ENCODE results near the gene IP6K1.

IP6K1 gene

DNA sequence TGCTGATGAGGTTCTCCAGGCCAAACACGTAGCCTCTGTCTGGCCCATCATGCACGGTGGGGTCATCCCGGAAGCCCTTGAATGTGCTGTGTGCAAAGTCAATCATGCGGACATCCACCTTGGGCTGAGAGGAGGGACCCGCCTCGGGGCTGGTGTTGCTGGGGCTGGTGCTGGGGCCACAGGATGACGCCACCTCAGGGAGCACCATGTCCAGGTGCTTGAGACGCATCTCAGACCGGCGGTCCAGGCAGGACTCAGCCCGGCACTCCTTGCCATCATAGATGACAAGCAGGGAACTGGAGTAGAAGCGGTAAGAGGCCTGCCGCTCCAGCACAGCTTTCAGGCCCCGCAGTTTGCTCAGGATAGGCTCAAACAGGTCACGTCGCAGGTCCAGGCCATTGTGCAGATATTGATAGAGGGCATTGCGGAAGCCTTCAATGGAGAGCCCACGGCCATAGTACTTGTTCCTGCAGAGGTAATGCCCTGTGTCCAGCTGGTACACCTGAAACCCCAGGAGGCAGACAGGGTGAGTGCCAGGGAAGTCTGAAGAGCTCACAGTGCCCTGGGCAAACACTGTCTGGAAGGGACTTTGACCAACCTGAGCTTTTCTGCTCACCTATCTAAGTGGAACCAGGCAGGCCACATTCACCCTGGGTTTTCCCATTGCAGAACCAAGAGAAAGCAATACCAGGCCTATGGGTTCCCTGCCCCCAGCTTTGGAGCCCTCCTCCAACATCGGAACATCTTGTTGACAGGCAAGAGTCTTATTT lies 59.0 kb downstream of the IP6K1 start:
- ATAC-seq (ENCODE audit: insufficient read depth, low read depth) = no peak
- no peak overlapping the region for H2AFZ ChIP-seq (ENCODE audit: low read depth, low read length)
- H3K9me3 ChIP-seq (ENCODE audit: insufficient read depth, low read length, severe bottlenecking) = no peaks in the 10 kb centered on the region
- H3K4me2 ChIP-seq (ENCODE audit: insufficient read depth, low read length) = no peak overlapping the region
- H3K9ac ChIP-seq (ENCODE audit: low read depth, low read length) = no peak overlapping the region
- no peak overlapping the region for H3K27ac ChIP-seq (ENCODE audit: low read length)
- H3K27me3 ChIP-seq (ENCODE audit: insufficient read depth, low read length, poor library complexity) = no peaks in the 10 kb centered on the region
- TF ChIP-seq, protein P1, sequence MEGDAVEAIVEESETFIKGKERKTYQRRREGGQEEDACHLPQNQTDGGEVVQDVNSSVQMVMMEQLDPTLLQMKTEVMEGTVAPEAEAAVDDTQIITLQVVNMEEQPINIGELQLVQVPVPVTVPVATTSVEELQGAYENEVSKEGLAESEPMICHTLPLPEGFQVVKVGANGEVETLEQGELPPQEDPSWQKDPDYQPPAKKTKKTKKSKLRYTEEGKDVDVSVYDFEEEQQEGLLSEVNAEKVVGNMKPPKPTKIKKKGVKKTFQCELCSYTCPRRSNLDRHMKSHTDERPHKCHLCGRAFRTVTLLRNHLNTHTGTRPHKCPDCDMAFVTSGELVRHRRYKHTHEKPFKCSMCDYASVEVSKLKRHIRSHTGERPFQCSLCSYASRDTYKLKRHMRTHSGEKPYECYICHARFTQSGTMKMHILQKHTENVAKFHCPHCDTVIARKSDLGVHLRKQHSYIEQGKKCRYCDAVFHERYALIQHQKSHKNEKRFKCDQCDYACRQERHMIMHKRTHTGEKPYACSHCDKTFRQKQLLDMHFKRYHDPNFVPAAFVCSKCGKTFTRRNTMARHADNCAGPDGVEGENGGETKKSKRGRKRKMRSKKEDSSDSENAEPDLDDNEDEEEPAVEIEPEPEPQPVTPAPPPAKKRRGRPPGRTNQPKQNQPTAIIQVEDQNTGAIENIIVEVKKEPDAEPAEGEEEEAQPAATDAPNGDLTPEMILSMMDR (IDR thresholded peaks at IDR 0.05; ENCODE audit: borderline replicate concordance, extremely low read depth, low read length, poor library complexity, severe bottlenecking) = no peak
- no peak for TF ChIP-seq EZH2 (IDR thresholded peaks at IDR 0.05; ENCODE audit: borderline replicate concordance, low read depth, low read length, severe bottlenecking)
- H3K4me1 ChIP-seq (ENCODE audit: insufficient read depth, low read length) = peaks cover 24% of the 10 kb centered on the region
- no peak for DNase-seq
- no peak overlapping the region for H3K4me3 ChIP-seq (ENCODE audit: low read depth in 1 of 2, low read length in 2 of 2)
- peaks cover 18% of the 10 kb centered on the region for H3K79me2 ChIP-seq (ENCODE audit: insufficient read depth, low read length)
- peaks cover 12% of the 10 kb centered on the region for H4K20me1 ChIP-seq (ENCODE audit: insufficient read depth, low read length)
- H3K36me3 ChIP-seq (ENCODE audit: insufficient read depth, low read length) = peaks cover 54% of the 10 kb centered on the region

DNA sequence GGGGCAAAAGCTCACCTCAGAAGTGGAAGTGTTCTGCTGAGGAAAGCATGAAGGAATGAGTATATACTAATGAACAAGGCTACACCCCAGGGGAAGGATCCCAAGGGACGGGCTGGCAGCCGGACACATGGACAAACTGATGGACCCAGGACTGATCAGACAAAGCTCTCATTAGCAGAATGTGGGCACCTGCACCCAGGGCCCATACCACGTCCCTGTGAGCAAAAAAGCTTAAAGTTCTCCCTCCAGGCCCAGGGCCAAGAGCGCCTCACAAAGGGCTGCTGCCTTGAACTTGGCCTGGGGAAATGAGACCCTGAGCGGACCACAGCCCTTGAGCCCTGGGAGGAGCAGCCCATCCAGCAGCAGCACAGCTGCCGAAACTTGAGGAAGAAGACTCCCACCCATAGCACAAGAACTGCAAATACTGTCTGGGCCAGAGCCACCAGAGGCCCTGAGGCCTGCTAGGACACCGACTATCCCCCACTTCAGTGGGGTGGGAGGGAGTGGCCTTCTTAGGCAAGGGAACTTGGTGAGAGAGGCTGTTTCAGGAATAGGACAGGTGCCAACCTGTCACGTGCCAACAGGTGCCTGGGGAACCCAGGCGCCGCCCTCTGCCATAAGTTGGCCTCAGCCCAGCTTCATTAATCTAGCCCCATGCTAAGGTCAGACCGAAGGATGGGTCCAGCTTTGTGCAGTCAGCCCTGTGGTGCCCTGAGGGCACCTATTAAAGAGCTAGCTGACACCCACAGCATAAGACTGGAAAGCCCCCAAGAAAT lies 60.2 kb downstream of the IP6K1 start:
- no peaks in the 10 kb centered on the region for H3K9me3 ChIP-seq (ENCODE audit: insufficient read depth, low read length, severe bottlenecking)
- H3K27ac ChIP-seq (ENCODE audit: low read length) = no peak overlapping the region
- no peak overlapping the region for H3K9ac ChIP-seq (ENCODE audit: low read depth, low read length)
- peaks cover 24% of the 10 kb centered on the region for H4K20me1 ChIP-seq (ENCODE audit: insufficient read depth, low read length)
- no peaks in the 10 kb centered on the region for H3K27me3 ChIP-seq (ENCODE audit: insufficient read depth, low read length, poor library complexity)
- ATAC-seq (ENCODE audit: insufficient read depth, low read depth) (no peak), DNase-seq (peak; percentile 3)
- peaks cover 32% of the 10 kb centered on the region for H3K4me1 ChIP-seq (ENCODE audit: insufficient read depth, low read length)
- no peak overlapping the region for H3K4me2 ChIP-seq (ENCODE audit: insufficient read depth, low read length)
- no peak for TF ChIP-seq EZH2 (IDR thresholded peaks at IDR 0.05; ENCODE audit: borderline replicate concordance, low read depth, low read length, severe bottlenecking)
- TF ChIP-seq, protein P1 (IDR thresholded peaks at IDR 0.05; ENCODE audit: borderline replicate concordance, extremely low read depth, low read length, poor library complexity, severe bottlenecking) = no peak
- H2AFZ ChIP-seq (ENCODE audit: low read depth, low read length) = no peak overlapping the region
- H3K79me2 ChIP-seq (ENCODE audit: insufficient read depth, low read length) = peaks cover 29% of the 10 kb centered on the region
- no peak overlapping the region for H3K4me3 ChIP-seq (ENCODE audit: low read depth in 1 of 2, low read length in 2 of 2)
- peaks cover 56% of the 10 kb centered on the region for H3K36me3 ChIP-seq (ENCODE audit: insufficient read depth, low read length)

DNA sequence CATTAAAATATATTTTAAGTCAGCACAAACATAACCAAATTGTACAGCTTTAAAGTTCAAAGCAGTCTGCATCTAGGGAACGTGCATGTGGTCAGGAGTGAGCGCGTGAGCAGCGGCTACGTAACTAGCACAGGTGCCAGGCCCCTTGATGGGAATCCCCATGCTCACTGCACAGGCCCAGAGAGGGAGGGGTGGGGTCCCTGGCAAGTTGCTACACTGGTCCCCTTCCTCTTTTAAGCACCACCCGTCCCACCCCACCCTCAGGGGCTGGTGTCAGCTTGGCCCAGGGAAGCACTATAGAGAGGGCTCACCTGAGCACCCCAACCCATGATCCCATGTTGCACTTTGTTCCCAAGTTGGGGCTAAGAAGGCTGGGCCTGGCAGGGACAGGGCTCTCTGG lies 61.8 kb downstream of the IP6K1 start:
- peak overlapping the region; percentile 91 to 94; a peak in 3 of 4 replicates for H3K4me3 ChIP-seq (ENCODE audit: low read depth in 1 of 2, low read length in 2 of 2)
- peaks cover 53% of the 10 kb centered on the region for H3K36me3 ChIP-seq (ENCODE audit: insufficient read depth, low read length)
- peak overlapping the region; percentile 88 for H3K27ac ChIP-seq (ENCODE audit: low read length)
- peak overlapping the region; percentile 98 for H3K4me2 ChIP-seq (ENCODE audit: insufficient read depth, low read length)
- H3K9ac ChIP-seq (ENCODE audit: low read depth, low read length) = peak overlapping the region; percentile 96
- H4K20me1 ChIP-seq (ENCODE audit: insufficient read depth, low read length) = peaks cover 32% of the 10 kb centered on the region
- H3K9me3 ChIP-seq (ENCODE audit: insufficient read depth, low read length, severe bottlenecking) = no peaks in the 10 kb centered on the region
- DNase-seq = peak; percentile 37
- no peaks in the 10 kb centered on the region for H3K27me3 ChIP-seq (ENCODE audit: insufficient read depth, low read length, poor library complexity)
- no peak for ATAC-seq (ENCODE audit: insufficient read depth, low read depth)
- H2AFZ ChIP-seq (ENCODE audit: low read depth, low read length) = peak overlapping the region; percentile 82
- peaks cover 32% of the 10 kb centered on the region for H3K79me2 ChIP-seq (ENCODE audit: insufficient read depth, low read length)
- TF ChIP-seq, protein P1 (IDR thresholded peaks at IDR 0.05; ENCODE audit: borderline replicate concordance, extremely low read depth, low read length, poor library complexity, severe bottlenecking) = no peak
- no peak for TF ChIP-seq EZH2 (IDR thresholded peaks at IDR 0.05; ENCODE audit: borderline replicate concordance, low read depth, low read length, severe bottlenecking)
- peaks cover 45% of the 10 kb centered on the region for H3K4me1 ChIP-seq (ENCODE audit: insufficient read depth, low read length)
